K562 treated with DMSO at 1 percent for 4 hours (cell line): Measurements from ENCODE around the gene MEIG1. TPM values are rescaled to one million over a fixed set of nuclear protein-coding genes. Genes with fewer than 3 reads are reported as not detected.

ENCODE experiments used
- total RNA-seq: library from RNA; unstranded; fragments of 300-600 nt; gene quantifications from 2 replicates; pipeline ENCODE4 v1.2.3, GENCODE V29; 2022; ENCODE audit not compliant: insufficient read depth

MEIG1 gene, protein sequence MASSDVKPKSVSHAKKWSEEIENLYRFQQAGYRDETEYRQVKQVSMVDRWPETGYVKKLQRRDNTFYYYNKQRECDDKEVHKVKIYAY
- total RNA-seq: not detected in 2 replicates

DNA sequence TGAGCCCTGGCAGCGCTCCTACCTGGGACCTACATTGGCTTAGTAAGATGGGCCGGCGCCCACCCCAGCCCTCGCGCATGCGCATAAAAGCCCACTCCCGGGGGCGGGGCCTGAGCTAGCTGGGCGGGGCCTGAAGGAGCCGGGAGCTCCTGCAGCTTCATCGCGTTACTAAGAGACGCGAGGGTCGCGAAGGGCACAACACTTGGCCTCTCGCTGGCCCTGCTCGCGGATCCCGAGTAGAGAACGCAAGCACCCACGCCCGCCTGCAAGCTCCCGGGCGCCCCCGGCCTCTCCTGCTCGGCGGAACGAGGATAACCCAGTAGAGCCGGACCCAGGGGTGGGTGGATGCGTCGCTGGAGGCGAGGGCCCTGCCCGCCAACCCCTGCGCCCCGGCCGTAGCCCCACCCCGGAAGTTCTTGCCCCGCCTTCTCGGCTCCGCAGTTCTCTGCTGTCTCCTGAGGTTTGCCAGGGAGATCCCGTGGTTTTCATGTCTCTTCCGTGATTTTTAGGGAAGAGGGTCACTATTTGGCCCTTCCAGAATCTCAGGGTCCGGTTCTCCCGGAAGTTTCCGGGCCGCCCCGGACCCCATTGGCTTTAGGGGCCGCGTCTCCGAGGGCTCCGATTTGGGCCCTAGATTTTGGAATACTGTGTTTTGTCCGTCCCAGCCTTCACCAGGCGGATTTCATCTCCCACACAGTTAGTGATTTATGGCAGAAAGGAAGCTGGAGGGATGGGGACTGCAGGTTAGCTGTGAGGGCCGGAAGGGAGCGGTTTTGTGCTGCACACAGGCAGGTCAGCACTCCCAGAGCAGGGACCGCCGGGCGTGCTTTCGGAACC lies at the start of gene MEIG1:
TSS of gene MEIG1 (plus strand) at position 168 of the 837 bp plus-strand sequence. CDS start 7,081 bp downstream, outside the sequence.

DNA sequence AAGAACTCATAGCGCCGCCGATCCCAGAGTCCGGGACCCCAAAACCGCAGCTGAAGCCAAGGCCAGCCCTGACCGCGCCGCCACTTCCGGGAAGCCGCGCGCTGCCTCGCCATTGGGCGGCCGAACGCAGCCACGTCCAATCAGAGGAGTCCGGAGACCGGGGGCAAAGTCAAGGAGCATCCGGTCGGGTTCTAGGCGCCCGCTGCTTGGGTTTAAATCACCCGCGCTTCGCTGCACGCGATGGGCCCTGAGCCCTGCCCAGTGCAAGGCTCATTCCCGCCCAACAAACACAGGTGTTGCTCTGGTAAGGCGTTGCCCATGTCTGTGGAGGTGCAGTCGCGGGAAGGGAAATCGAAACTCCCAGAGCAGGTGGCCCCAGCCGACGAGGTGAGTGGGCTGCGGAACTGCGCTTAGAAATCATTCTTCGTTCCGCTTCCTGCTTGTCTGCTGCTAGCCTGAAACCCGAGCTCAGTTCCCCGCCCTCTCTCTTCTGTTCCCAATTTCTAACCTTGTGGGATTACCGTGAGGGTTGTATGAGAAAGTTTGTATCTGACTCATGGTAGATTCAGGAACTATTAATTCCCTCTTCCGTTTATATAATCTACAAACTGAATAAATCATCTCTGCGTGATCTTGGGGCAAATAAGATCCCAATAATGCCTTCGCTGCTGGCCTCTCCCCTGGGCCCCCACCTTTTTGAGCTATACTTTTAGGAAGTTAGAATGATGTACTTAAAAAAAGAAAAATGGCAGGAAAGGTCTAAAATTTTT lies 5.0 kb upstream of the MEIG1 start, which contains the start of gene DCLRE1C:
TSS of gene DCLRE1C (minus strand) at position 96 of the 770 bp plus-strand sequence. CDS start at position 10, 86 bp downstream.

Other genes starting within 250 kb of the MEIG1 start
- 6.1 and 8.8 TPM in 2 replicates for gene FAM107B, start 184.5 kb upstream of the MEIG1 start, total RNA-seq
- 0.46 and 4.6 TPM in 2 replicates for gene CDNF, start 121.4 kb upstream of the MEIG1 start, total RNA-seq
- 17.4 and 21.0 TPM in 2 replicates for gene HSPA14, start 121.1 kb upstream of the MEIG1 start, total RNA-seq
- 9.7 and 12.8 TPM in 2 replicates for gene MSANTD7, start 121.1 kb upstream of the MEIG1 start, total RNA-seq
- gene SUV39H2, start 80.5 kb upstream of the MEIG1 start, total RNA-seq: 9.4 and 15.0 TPM in 2 replicates
- 5.5 and 8.1 TPM in 2 replicates for gene DCLRE1C, start 5.3 kb upstream of the MEIG1 start, total RNA-seq
- gene OLAH, start 84.6 kb downstream of the MEIG1 start, total RNA-seq: 1.5 TPM in 1 of 2 replicates, not detected in the other
- gene ACBD7, start 129.4 kb downstream of the MEIG1 start, total RNA-seq: not detected in 2 replicates
- 16.3 and 24.3 TPM in 2 replicates for gene RPP38, start 138.0 kb downstream of the MEIG1 start, total RNA-seq
- 17.9 and 18.1 TPM in 2 replicates for gene NMT2, start 209.3 kb downstream of the MEIG1 start, total RNA-seq